Adrenal gland (tissue), 5 donors: ENCODE results near the gene CCDC122.

ENCODE experiments used
- CTCF ChIP-seq, 6 experiments: fragments of 450-650 bp in 4 of 6; fragments of 200-600 bp in 2 of 6; sonication (generic) in 1 of 6; IDR thresholded peaks; 1 replicate in 5 of 6; 2 replicates in 1 of 6; pipeline versions ENCODE4 v1.5.1 to v1.8.0; 2016 to 2021; ENCODE audit warnings: antibody characterized with exemption in 6 of 6, mild to moderate bottlenecking in 2 of 6, moderate library complexity in 1 of 6
- POLR2A ChIP-seq, 2 donors: fragments of 450-650 bp; IDR thresholded peaks; one replicate each; pipeline ENCODE4 v1.6.1; 2017; ENCODE audit warnings: antibody characterized with exemption in 2 of 2, mild to moderate bottlenecking in 2 of 2, moderate library complexity in 1 of 2
- donor health status: DM: no; HTN: no; CAD: no.

GRCh38 chr13:43816401-43816889 lies 63.1 kb downstream of the CCDC122 start:
- TF ChIP-seq CTCF (IDR thresholded peaks at IDR 0.05) (no peak), POLR2A (IDR thresholded peaks at IDR 0.05) (no peak)
